Gastroesophageal sphincter (tissue), 4 donors: ENCODE data around the gene AMACR. TPM values are rescaled to one million over a fixed set of nuclear protein-coding genes. Genes with fewer than 3 reads are reported as not detected.
A peak's percentile ranks its signal among the peaks of the same experiment; 100 is the strongest.

Source experiments
- ATAC-seq: fragments of 150-250 bp; one replicate; pipeline ENCODE4 v1.9.1; 2016; ENCODE audit warnings: mild to moderate bottlenecking, moderate library complexity
- H3K27ac ChIP-seq, 4 donors: fragments of 200-600 bp; sonication (generic) in 3 of 4; 1 replicate in 3 of 4; 2 replicates in 1 of 4; pipeline ENCODE4 v1.5.1; 2016 to 2019
- H3K27me3 ChIP-seq: fragments of 200-600 bp; sonication (generic); one replicate; pipeline ENCODE4 v1.5.1; 2019
- H3K36me3 ChIP-seq, 2 donors: fragments of 200-600 bp; sonication (generic); one replicate each; pipeline ENCODE4 v1.5.1; 2019; ENCODE audit warnings: control low read depth in 1 of 2
- H3K4me1 ChIP-seq, 3 donors: fragments of 200-600 bp; sonication (generic); 1 replicate in 2 of 3; 2 replicates in 1 of 3; pipeline ENCODE4 v1.5.1; 2016 to 2019; ENCODE audit warnings: control low read depth in 2 of 3
- H3K4me3 ChIP-seq, 2 donors: fragments of 200-600 bp; sonication (generic); one replicate each; pipeline ENCODE4 v1.5.1; 2019; ENCODE audit warnings: mild to moderate bottlenecking in 1 of 2, moderate library complexity in 1 of 2
- H3K9me3 ChIP-seq, 3 donors: fragments of 200-600 bp; sonication (generic); one replicate each; pipeline ENCODE4 v1.5.1; 2017 to 2019; ENCODE audit warnings: control low read depth in 2 of 3
- EP300 ChIP-seq: sonication (generic); formaldehyde crosslinking; IDR thresholded peaks from one replicate; pipeline ENCODE4 v1.6.1; 2017; ENCODE audit warnings: antibody characterized with exemption, mild to moderate bottlenecking
- POLR2A ChIP-seq, 2 donors: fragments of 450-650 bp; IDR thresholded peaks; one replicate each; pipeline ENCODE4 v1.6.1; 2017; ENCODE audit warnings: antibody characterized with exemption in 2 of 2, mild to moderate bottlenecking in 2 of 2, moderate library complexity in 1 of 2
- POLR2AphosphoS5 ChIP-seq: sonication (generic); formaldehyde crosslinking; IDR thresholded peaks from one replicate; pipeline ENCODE4 v1.6.1; 2017; ENCODE audit warnings: antibody characterized with exemption
- WGBS, 2 donors: methylation state at CpG; one replicate each; pipeline ENCODE4 v1.1.5; 2018; ENCODE audit warnings: low coverage in 1 of 2; 5-methylcytosine and 5-hydroxymethylcytosine counted together
- total RNA-seq, 4 donors: library from RNA; depleted of rRNA; stranded (reverse); fragments of >200 nt; gene quantifications; one replicate each; pipeline ENCODE4 v1.1.0, GENCODE V29; 2016
- TF ChIP-seq, protein P1 (sequence below), 4 experiments: fragments of 200-600 bp in 2 of 4; fragments of 450-650 bp in 2 of 4; sonication (generic) in 1 of 4; IDR thresholded peaks; one replicate each; pipeline ENCODE4 v1.5.1; 2017 to 2019; ENCODE audit warnings: antibody characterized with exemption in 4 of 4, mild to moderate bottlenecking in 2 of 4, moderate library complexity in 2 of 4

Gene AMACR
- total RNA-seq, 4 donors from 2014 or later = 11.4 to 24.1 (median 16.3) TPM

- H3K4me3 ChIP-seq = no peak overlapping the region
- peaks cover 0 to 24% of the 10 kb centered on the region in 2 donors for H3K36me3 ChIP-seq
- whole genome bisulfite sequencing, 2 donors = 20 to 40% methylated on average over 5 of the region's 6 CpGs
- peaks cover 0 to 48% (median 8%) of the 10 kb centered on the region in 3 donors for H3K4me1 ChIP-seq
- no peaks in the 10 kb centered on the region for H3K27me3 ChIP-seq
- no peaks in the 10 kb centered on the region for H3K9me3 ChIP-seq
- TF ChIP-seq EP300 = no peak
- TF ChIP-seq, protein P1, sequence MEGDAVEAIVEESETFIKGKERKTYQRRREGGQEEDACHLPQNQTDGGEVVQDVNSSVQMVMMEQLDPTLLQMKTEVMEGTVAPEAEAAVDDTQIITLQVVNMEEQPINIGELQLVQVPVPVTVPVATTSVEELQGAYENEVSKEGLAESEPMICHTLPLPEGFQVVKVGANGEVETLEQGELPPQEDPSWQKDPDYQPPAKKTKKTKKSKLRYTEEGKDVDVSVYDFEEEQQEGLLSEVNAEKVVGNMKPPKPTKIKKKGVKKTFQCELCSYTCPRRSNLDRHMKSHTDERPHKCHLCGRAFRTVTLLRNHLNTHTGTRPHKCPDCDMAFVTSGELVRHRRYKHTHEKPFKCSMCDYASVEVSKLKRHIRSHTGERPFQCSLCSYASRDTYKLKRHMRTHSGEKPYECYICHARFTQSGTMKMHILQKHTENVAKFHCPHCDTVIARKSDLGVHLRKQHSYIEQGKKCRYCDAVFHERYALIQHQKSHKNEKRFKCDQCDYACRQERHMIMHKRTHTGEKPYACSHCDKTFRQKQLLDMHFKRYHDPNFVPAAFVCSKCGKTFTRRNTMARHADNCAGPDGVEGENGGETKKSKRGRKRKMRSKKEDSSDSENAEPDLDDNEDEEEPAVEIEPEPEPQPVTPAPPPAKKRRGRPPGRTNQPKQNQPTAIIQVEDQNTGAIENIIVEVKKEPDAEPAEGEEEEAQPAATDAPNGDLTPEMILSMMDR (IDR thresholded peaks at IDR 0.05) = peak; percentile 32 to 73 (median 66)
- peak; percentile 76 for TF ChIP-seq POLR2AphosphoS5
- TF ChIP-seq POLR2A (IDR thresholded peaks at IDR 0.05) = no peak
- peak; percentile 79 for ATAC-seq
- H3K27ac ChIP-seq = peak overlapping the region in 3 of 4 donors; percentile 6 to 39 (median 22)
Observed at GRCh38 chr5:33997331-33997983, 10.4 kb downstream of the AMACR start.

DNA sequence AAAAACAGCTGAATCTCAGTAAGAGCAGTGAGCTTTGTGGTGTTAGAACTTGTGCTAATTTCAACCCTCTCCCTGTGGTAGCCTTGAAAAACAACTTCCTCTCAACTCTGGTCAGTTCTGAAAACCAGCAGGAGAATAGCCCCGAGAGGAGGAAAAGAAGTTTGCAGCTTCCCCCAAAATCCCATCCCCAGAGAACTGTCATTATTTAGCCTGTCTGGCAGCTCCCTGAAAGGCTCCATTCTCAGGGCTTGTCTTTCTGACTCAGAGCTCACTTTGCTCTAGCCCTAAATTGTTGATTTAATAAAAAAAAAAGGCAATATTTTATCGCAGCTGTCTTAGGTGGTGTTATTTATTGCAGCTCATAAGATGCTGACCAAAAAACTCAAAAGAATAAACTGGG, 12.0 kb downstream of the AMACR start:
- Histone ChIP-seq H3K36me3 (peaks cover 0 to 27% of the 10 kb centered on the region in 2 donors), H3K4me1 (peaks cover 0 to 34% (median 1%) of the 10 kb centered on the region in 3 donors), H3K4me3 (no peak overlapping the region), H3K27me3 (no peaks in the 10 kb centered on the region), H3K9me3 (no peaks in the 10 kb centered on the region), H3K27ac (peak overlapping the region in 1 of 4 donors; percentile 6)
- ATAC-seq = no peak
- 44 to 73% methylated on average over 2 of the region's 2 CpGs for WGBS, 2 donors
- TF ChIP-seq, protein P1 (IDR thresholded peaks at IDR 0.05) = no peak
- TF ChIP-seq EP300 = no peak
- TF ChIP-seq POLR2A (IDR thresholded peaks at IDR 0.05) = no peak
- TF ChIP-seq POLR2AphosphoS5 = no peak

- no peak for ATAC-seq
- 24 to 40% methylated on average over 1 of the region's 1 CpG for WGBS, 2 donors
- Histone ChIP-seq H3K4me1 (peaks cover 0 to 24% (median 0%) of the 10 kb centered on the region in 3 donors), H3K4me3 (no peak overlapping the region), H3K36me3 (peaks cover 0 to 34% of the 10 kb centered on the region in 2 donors), H3K27me3 (no peaks in the 10 kb centered on the region), H3K9me3 (no peaks in the 10 kb centered on the region), H3K27ac (no peak overlapping the region)
- TF ChIP-seq POLR2A (IDR thresholded peaks at IDR 0.05) (no peak), EP300 (no peak), POLR2AphosphoS5 (no peak)
- TF ChIP-seq, protein P1 (IDR thresholded peaks at IDR 0.05) = no peak
Observed at GRCh38 chr5:33994845-33995244, 13.0 kb downstream of the AMACR start.

GRCh38 chr5:33992864-33993263, 15.0 kb downstream of the AMACR start:
- TF ChIP-seq POLR2AphosphoS5 = no peak
- Histone ChIP-seq H3K4me3 (no peak overlapping the region), H3K27ac (no peak overlapping the region), H3K4me1 (peaks cover 0 to 22% (median 0%) of the 10 kb centered on the region in 3 donors), H3K9me3 (no peaks in the 10 kb centered on the region), H3K27me3 (no peaks in the 10 kb centered on the region), H3K36me3 (peaks cover 0 to 45% of the 10 kb centered on the region in 2 donors)
- 80 to 81% methylated on average over 2 of the region's 2 CpGs for WGBS, 2 donors
- ATAC-seq = no peak

DNA sequence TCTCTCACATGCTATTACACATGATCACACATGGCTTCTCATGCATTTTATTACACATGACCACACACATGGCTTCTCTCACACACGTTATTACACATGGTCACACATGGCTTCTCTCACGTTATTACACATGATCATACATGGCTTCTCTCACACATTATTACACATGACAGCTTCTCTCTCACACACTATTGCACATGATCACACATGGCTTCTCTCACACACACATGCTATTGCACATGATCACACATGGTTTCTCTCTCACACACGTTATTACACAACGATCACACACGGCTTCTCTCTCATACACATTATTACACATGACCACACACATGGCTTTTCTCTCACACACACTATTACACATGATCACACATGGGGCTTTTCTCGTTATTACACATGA, 22.4 kb downstream of the AMACR start:
- no peak overlapping the region for H3K4me3 ChIP-seq
- H3K36me3 ChIP-seq = peaks cover 0 to 40% of the 10 kb centered on the region in 2 donors
- no peaks in the 10 kb centered on the region for H3K27me3 ChIP-seq
- no peak for TF ChIP-seq EP300
- H3K4me1 ChIP-seq = no peaks in the 10 kb centered on the region
- H3K27ac ChIP-seq = no peak overlapping the region
- ATAC-seq = no peak
- H3K9me3 ChIP-seq = no peaks in the 10 kb centered on the region
- WGBS, 2 donors = 95 to 99% methylated on average over 5 to 6 of the region's 6 CpGs

DNA sequence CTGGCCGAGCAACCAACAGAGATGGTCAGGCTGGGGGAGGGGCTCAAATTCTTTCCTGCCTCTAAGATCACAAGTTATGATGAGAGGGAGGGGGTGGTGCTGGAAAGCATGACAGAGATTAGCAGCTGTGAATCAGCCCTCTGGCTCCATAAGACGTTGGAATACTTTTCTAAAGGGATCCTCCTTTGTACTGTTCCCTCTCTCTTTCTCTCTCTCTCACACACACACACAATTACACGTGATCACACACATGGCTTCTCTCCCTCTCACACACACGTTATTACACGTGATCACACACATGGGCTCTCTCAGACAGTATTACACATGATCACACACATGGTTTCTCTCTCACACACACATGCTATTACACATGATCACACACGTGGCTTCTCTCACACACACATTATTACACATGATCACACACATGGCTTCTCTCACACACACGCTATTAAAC, 23.2 kb downstream of the AMACR start, which contains the start of gene SLC45A2:
TSS of gene SLC45A2 (minus strand) at position 23 of the 454 bp plus-strand sequence. CDS start 110 bp downstream, outside the sequence.
- no peak for ATAC-seq
- Histone ChIP-seq H3K27me3 (no peaks in the 10 kb centered on the region), H3K27ac (no peak within 1 kb of the TSS), H3K4me1 (no peaks in the 10 kb centered on the region), H3K36me3 (peaks cover 0 to 34% of the 10 kb centered on the region in 2 donors), H3K9me3 (no peaks in the 10 kb centered on the region), H3K4me3 (no peak within 1 kb of the TSS)
- TF ChIP-seq POLR2A (IDR thresholded peaks at IDR 0.05) = no peak
- no peak for TF ChIP-seq EP300
- TF ChIP-seq, protein P1 (IDR thresholded peaks at IDR 0.05) = no peak
- TF ChIP-seq POLR2AphosphoS5 = no peak
- WGBS, 2 donors = 67 to 69% methylated on average over 6 to 7 of the region's 7 CpGs
